Body of pancreas (tissue), 4 donors: ENCODE measurements around the gene SMIM17.

Experiments used
- POLR2A ChIP-seq, 3 donors: fragments of 450-650 bp; IDR thresholded peaks; one replicate each; pipeline ENCODE4 v1.6.1; 2016; ENCODE audit warnings: antibody characterized with exemption in 3 of 3, mild to moderate bottlenecking in 2 of 3
- TF ChIP-seq, protein P1 (sequence below), 7 experiments: fragments of 450-650 bp in 4 of 7; fragments of 200-600 bp in 3 of 7; sonication (generic) in 3 of 7; IDR thresholded peaks; one replicate each; pipeline ENCODE4 v1.5.1; 2016 to 2019; ENCODE audit warnings: antibody characterized with exemption in 7 of 7

DNA sequence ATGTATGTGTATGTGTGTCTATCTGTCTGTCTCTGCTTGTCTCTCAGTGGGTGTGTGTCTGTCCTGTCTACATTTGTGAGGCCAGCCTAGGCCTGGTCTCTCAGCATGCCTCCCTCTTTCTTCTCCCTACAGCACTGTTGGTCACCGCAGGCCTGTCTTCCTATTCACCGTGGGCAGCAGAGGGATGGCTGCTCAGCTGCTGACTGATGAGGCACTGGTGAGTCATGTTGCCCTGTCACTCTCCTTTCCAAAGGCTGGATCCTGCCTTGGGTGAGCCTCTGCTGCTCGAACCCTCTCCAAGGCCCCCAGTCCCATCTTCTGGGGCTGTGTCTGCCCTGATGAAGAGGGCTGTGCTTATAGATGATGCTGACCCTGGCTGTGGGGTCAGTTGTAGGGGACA is 41.6 kb upstream of the SMIM17 start:
- no peak for TF ChIP-seq POLR2A (IDR thresholded peaks at IDR 0.05)
- TF ChIP-seq, protein P1, sequence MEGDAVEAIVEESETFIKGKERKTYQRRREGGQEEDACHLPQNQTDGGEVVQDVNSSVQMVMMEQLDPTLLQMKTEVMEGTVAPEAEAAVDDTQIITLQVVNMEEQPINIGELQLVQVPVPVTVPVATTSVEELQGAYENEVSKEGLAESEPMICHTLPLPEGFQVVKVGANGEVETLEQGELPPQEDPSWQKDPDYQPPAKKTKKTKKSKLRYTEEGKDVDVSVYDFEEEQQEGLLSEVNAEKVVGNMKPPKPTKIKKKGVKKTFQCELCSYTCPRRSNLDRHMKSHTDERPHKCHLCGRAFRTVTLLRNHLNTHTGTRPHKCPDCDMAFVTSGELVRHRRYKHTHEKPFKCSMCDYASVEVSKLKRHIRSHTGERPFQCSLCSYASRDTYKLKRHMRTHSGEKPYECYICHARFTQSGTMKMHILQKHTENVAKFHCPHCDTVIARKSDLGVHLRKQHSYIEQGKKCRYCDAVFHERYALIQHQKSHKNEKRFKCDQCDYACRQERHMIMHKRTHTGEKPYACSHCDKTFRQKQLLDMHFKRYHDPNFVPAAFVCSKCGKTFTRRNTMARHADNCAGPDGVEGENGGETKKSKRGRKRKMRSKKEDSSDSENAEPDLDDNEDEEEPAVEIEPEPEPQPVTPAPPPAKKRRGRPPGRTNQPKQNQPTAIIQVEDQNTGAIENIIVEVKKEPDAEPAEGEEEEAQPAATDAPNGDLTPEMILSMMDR (IDR thresholded peaks at IDR 0.05): no peak
